K562 (cell line): Measurements from ENCODE around the gene DBT. TPM values are rescaled to one million over a fixed set of nuclear protein-coding genes. Genes with fewer than 3 reads are reported as not detected.

Source experiments
- ATAC-seq: fragments of 200-7000 bp; cut with Tn5 transposase; 3 replicates; pipeline ENCODE4 v1.9.1; 2020; ENCODE audit warnings: moderate library complexity
- BruUV-seq: library from RNA; stranded (reverse); fragments of 400-500 nt; replicated peaks from 2 replicates; lab custom pipeline; 2021; lab: Mats Ljungman, UMichigan
- CTCF ChIA-PET: fragments of 300-600 bp; formaldehyde crosslinking; extraction: SDS; loops from one replicate; lab custom pipeline; 2021; ENCODE audit warnings: low intra/inter-chr PET ratio; lab: Yijun Ruan, JAX
- POLR2A ChIA-PET: fragments of 300-600, 350-650 bp; sonication (Branson Sonifier 250); formaldehyde crosslinking; extraction: SDS; loops from one replicate; lab custom pipeline; 2021; ENCODE audit warnings: antibody characterized with exemption, inconsistent platforms; lab: Yijun Ruan, JAX
- DNase-seq, 4 experiments: peaks; one replicate each; pipeline versions ENCODE4 v3.0.0 to v3.0.0-alpha.2; 2011 to 2018; ENCODE audit warnings: low spot score in 3 of 4, mixed read lengths in 3 of 4; ENCODE audit errors: extremely low read depth in 1 of 4
- FAIRE-seq: peaks from 2 replicates; lab custom pipeline; 2011; peaks lifted over from hg19 to GRCh38; lab: Jason Lieb, UNC
- H2AFZ ChIP-seq: 2 replicates; pipeline ENCODE4 v1.6.0; 2011; ENCODE audit warnings: low read depth, low read length, control low read depth, inconsistent platforms
- H3K27ac ChIP-seq: fragments of 200-600 bp; 3 replicates; pipeline ENCODE4 v1.8.0; 2011; ENCODE audit warnings: low read depth, mild to moderate bottlenecking, control low read depth, inconsistent platforms, low read length, moderate library complexity, mixed read lengths; ENCODE audit errors: extremely low read depth
- H3K27me3 ChIP-seq, 2 experiments: fragments of 300-600 bp in 1 of 2; 2 replicates in 1 of 2; 3 replicates in 1 of 2; pipeline versions ENCODE4 v1.6.0 to v1.8.0; 2011; ENCODE audit warnings: inconsistent platforms in 2 of 2, low read length in 2 of 2, mild to moderate bottlenecking in 1 of 2, mixed read lengths in 1 of 2, moderate library complexity in 1 of 2; ENCODE audit not compliant: control insufficient read depth in 2 of 2, insufficient read depth in 2 of 2
- H3K36me3 ChIP-seq: fragments of 300-600 bp; 3 replicates; pipeline ENCODE4 v1.8.0; 2011; ENCODE audit warnings: mild to moderate bottlenecking, low read length, inconsistent platforms; ENCODE audit not compliant: control insufficient read depth, insufficient read depth
- H3K4me1 ChIP-seq, 2 experiments: fragments of 200-600 bp in 1 of 2; replicated peaks in 1 of 2; 2 replicates in 1 of 2; 3 replicates in 1 of 2; pipeline versions ENCODE4 v1.5.1 to v1.8.0; 2011; ENCODE audit warnings: inconsistent platforms in 2 of 2, low read length in 2 of 2, mild to moderate bottlenecking in 1 of 2, mixed read lengths in 1 of 2, moderate library complexity in 1 of 2; ENCODE audit not compliant: control insufficient read depth in 2 of 2, insufficient read depth in 2 of 2
- H3K4me2 ChIP-seq: 2 replicates; pipeline ENCODE4 v1.6.1; 2011; ENCODE audit warnings: low read length, control low read depth, inconsistent platforms, mixed read lengths; ENCODE audit not compliant: insufficient read depth
- H3K4me3 ChIP-seq: fragments of 200-600 bp; sonication (generic), shearing (Covaris generic); 2 replicates; pipeline ENCODE4 v1.5.1; 2016; ENCODE audit warnings: control low read depth, inconsistent platforms
- H3K79me2 ChIP-seq: fragments of 200-600 bp; 3 replicates; pipeline ENCODE4 v1.8.0; 2011; ENCODE audit warnings: low read length, inconsistent platforms; ENCODE audit not compliant: control insufficient read depth, insufficient read depth
- H3K9ac ChIP-seq, 2 experiments: 2 replicates each; pipeline versions ENCODE4 v1.6.0 to v1.6.1; 2011; ENCODE audit warnings: low read depth in 2 of 2, low read length in 2 of 2, control low read depth in 1 of 2, inconsistent platforms in 1 of 2, mild to moderate bottlenecking in 1 of 2, mixed read lengths in 1 of 2; ENCODE audit not compliant: insufficient read depth in 1 of 2
- H3K9me1 ChIP-seq: one replicate; pipeline ENCODE4 v1.6.0; 2011; ENCODE audit warnings: inconsistent platforms, mild to moderate bottlenecking, low read length, moderate library complexity; ENCODE audit not compliant: control insufficient read depth, insufficient read depth
- H3K9me3 ChIP-seq: replicated peaks from 2 replicates; pipeline ENCODE4 v1.5.1; 2011; ENCODE audit warnings: low read depth, low read length, inconsistent platforms; ENCODE audit not compliant: control insufficient read depth, insufficient read depth
- H4K20me1 ChIP-seq: replicated peaks from 2 replicates; pipeline ENCODE4 v1.6.1; 2011; ENCODE audit warnings: low read length, inconsistent platforms, mixed read lengths; ENCODE audit not compliant: control insufficient read depth, insufficient read depth
- ZNF197 ChIP-seq: fragments of 200-800 bp; sonication (Bioruptor generic); IDR thresholded peaks from 2 replicates; pipeline ENCODE4 v1.6.1; 2016; ENCODE audit warnings: low read depth, missing genetic modification characterization, missing compliant biosample characterization
- ZNF224 ChIP-seq: sonication (generic); formaldehyde crosslinking; IDR thresholded peaks from 2 replicates; pipeline ENCODE4 v1.8.0; 2022; ENCODE audit warnings: mild to moderate bottlenecking, missing genetic modification reagents
- whole genome bisulfite sequencing: fragments of 100-300 bp; shearing (Covaris generic); methylation state at CpG from one replicate; pipeline ENCODE4 v1.1.6; 2016; ENCODE audit warnings: low coverage, mixed read lengths; ENCODE audit not compliant: insufficient coverage; ENCODE audit errors: missing lambda C conversion rate; 5-methylcytosine and 5-hydroxymethylcytosine counted together
- in situ Hi-C: fragments of 300-500 bp; cut with MboI; formaldehyde crosslinking; loops from 4 replicates; pipeline ENCODE4 v1.15.0; 2018; ENCODE audit warnings: inconsistent platforms, mixed read lengths
- intact Hi-C: fragments of 100-400 bp; cut with micrococcal nuclease; formaldehyde crosslinking; loops from 2 replicates; pipeline ENCODE4 v1.14.2; 2022
- polyA plus RNA-seq, 8 experiments: library from polyadenylated mRNA; depleted of rRNA in 4 of 8; stranded (reverse) in 5 of 8; unstranded in 3 of 8; fragments of >200 nt; fragmentation: Nextera tagmentation in 2 of 8; fragmentation: Illumina TruSeq in 1 of 8; extraction: Ambion mirVana in 2 of 8; extraction: Trizol in 1 of 8; gene quantifications; 2 replicates each; pipeline versions ENCODE4 v1.2.1 to v1.2.3, GENCODE V29; 2011 to 2014; ENCODE audit warnings: inconsistent platforms in 1 of 8, missing spikeins in 1 of 8
- total RNA-seq, 7 experiments: library from RNA; depleted of rRNA in 6 of 7; stranded (reverse); fragments of >200 nt in 6 of 7; fragmentation: Illumina TruSeq in 2 of 7; extraction: Trizol in 2 of 7; gene quantifications; 2 replicates each; pipeline versions ENCODE4 v1.2.1 to v1.2.3, GENCODE V29; 2011 to 2021; ENCODE audit warnings: low replicate concordance in 1 of 7
- TF ChIP-seq, protein P1 (sequence below): fragments of 450-650 bp; IDR thresholded peaks from 2 replicates; pipeline ENCODE4 v1.7.0; 2016; ENCODE audit warnings: borderline replicate concordance

Gene DBT
- total and polyA plus RNA-seq, 9 of the 15 experiments (the other 6 are each of a cell fraction or from before 2014, with no cell fraction given) = 2.7 to 13.5 (median 7.3) TPM

DNA sequence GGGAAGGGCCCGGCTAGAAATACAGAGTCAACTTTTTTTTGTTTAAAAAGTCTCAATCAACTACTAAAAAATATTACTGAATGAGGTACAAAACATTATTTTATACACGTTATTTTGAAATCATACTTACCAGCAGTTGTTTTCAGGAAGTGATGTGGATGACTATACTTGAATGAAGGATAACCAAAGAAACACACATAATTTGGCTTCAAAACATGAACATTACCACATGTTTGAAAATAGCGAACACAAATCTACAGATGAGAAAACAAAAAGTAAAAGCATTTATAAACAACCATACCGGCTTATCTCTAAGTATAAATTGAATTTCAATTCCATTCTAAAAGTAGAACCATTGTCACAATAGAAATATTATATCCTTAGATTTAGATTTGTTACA, 9.0 kb downstream of the DBT start:
- no peak overlapping the region for H3K9ac ChIP-seq
- 90% methylated on average over 4 of the region's 4 CpGs for WGBS
- no peaks in the 10 kb centered on the region for H3K9me1 ChIP-seq
- ChIA-PET POLR2A (no interaction called here), CTCF (no interaction called here)
- no peak for TF ChIP-seq ZNF224
- TF ChIP-seq ZNF197 (CRISPR knock-in tag) = no peak
- peaks cover 0 to 2% of the 10 kb centered on the region in 2 experiments; a peak in 1 of 5 replicates for H3K4me1 ChIP-seq
- FAIRE-seq (no peak), ATAC-seq (no peak), DNase-seq (no peak)
- no peaks in the 10 kb centered on the region for H4K20me1 ChIP-seq
- intact Hi-C loops = loop anchor here (10.0 kb wide), 1 partner anchor 114 kb away; the partner anchor contains the start of gene CDC14A
- H3K27me3 ChIP-seq = no peaks in the 10 kb centered on the region
- peaks cover 30% of the 10 kb centered on the region for H3K36me3 ChIP-seq
- no peak overlapping the region for H2AFZ ChIP-seq
- H3K27ac ChIP-seq = no peak overlapping the region
- no peaks in the 10 kb centered on the region for H3K9me3 ChIP-seq
- BruUV-seq = no TSS peak
- H3K79me2 ChIP-seq = peaks cover 36% of the 10 kb centered on the region
- no peak overlapping the region for H3K4me3 ChIP-seq
- H3K4me2 ChIP-seq = no peak overlapping the region
- in situ Hi-C loops = no loop called here

DNA sequence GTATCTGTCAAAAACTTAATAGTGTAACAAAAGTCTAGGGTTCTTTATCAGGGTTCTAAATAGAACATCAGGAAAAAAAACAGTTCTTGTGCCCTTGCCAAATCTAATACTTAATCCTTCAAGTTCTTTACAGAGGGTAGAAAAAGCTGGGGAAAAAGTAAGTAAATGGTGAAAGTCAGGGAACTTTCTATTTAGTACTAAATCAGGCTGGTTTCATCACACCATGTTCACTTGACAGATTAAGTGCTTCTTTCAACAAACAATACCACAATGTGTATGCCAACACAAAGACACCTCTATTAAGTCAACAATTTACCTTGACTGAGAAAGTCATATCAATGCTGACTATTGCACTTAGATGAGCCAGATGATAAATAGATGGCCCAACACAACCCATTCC, 9.7 kb downstream of the DBT start:
- Histone ChIP-seq H3K4me3 (no peak overlapping the region), H3K4me2 (no peak overlapping the region), H3K4me1 (peaks cover 0 to 2% of the 10 kb centered on the region in 2 experiments; a peak in 1 of 5 replicates), H3K36me3 (peaks cover 36% of the 10 kb centered on the region), H4K20me1 (no peaks in the 10 kb centered on the region), H3K9ac (no peak overlapping the region), H2AFZ (no peak overlapping the region), H3K9me3 (no peaks in the 10 kb centered on the region), H3K27me3 (no peaks in the 10 kb centered on the region), H3K27ac (no peak overlapping the region), H3K9me1 (no peaks in the 10 kb centered on the region), H3K79me2 (peaks cover 29% of the 10 kb centered on the region)
- POLR2A ChIA-PET = interaction anchor here (0.7 to 2.3 kb wide), 4 partner anchors 10 to 179 kb away, joined by 3 to 11 read pairs (median 4); partner anchors contain the start of gene DBT
- ATAC-seq = no peak
- TF ChIP-seq, protein P1, sequence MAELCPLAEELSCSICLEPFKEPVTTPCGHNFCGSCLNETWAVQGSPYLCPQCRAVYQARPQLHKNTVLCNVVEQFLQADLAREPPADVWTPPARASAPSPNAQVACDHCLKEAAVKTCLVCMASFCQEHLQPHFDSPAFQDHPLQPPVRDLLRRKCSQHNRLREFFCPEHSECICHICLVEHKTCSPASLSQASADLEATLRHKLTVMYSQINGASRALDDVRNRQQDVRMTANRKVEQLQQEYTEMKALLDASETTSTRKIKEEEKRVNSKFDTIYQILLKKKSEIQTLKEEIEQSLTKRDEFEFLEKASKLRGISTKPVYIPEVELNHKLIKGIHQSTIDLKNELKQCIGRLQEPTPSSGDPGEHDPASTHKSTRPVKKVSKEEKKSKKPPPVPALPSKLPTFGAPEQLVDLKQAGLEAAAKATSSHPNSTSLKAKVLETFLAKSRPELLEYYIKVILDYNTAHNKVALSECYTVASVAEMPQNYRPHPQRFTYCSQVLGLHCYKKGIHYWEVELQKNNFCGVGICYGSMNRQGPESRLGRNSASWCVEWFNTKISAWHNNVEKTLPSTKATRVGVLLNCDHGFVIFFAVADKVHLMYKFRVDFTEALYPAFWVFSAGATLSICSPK = no peak
- no peak for FAIRE-seq
- in situ Hi-C loops = no loop called here
- CTCF ChIA-PET = no interaction called here
- intact Hi-C loops = loop anchor here (10.0 kb wide), 1 partner anchor 115 kb away; the partner anchor contains the start of gene CDC14A
- no TSS peak for BruUV-seq
- no peak for DNase-seq
